HT1080 (cell line): ENCODE measurements around the gene PSMG4. TPM values are rescaled to one million over a fixed set of nuclear protein-coding genes. Genes with fewer than 3 reads are reported as not detected.

Experiments
- DNase-seq: peaks from one replicate; pipeline ENCODE4 v3.0.0-alpha.2; 2015; ENCODE audit warnings: low read depth
- total RNA-seq: library from RNA; depleted of rRNA; stranded (reverse); fragments of >200 nt; shearing (Covaris generic); gene quantifications from 2 replicates; pipeline ENCODE4 v1.2.3, GENCODE V29; 2014; rRNA removed

Gene PSMG4
- total RNA-seq, 1 experiment from 2014 or later: 63.9 TPM

DNA sequence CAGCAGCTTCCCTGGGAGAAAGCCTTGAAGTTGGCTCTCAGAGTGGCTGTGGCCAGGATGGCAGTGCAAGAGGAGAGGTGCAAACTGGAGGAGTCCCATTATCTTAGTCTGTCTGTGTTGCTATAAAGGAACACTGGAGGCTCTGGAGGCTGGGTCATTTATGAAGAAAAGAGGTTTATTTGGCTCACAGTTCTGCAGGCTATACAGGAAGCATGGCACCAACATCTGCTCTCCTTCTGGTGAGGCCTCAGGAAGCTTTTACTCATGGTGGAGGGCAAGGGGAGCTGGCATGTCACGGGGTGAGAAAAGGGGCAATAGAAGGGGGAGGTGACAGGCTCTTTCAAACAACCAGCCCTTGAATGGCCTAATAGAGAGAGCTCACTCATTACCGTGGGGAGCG is 47.1 kb downstream of the PSMG4 start:
- no peak for DNase-seq

DNA sequence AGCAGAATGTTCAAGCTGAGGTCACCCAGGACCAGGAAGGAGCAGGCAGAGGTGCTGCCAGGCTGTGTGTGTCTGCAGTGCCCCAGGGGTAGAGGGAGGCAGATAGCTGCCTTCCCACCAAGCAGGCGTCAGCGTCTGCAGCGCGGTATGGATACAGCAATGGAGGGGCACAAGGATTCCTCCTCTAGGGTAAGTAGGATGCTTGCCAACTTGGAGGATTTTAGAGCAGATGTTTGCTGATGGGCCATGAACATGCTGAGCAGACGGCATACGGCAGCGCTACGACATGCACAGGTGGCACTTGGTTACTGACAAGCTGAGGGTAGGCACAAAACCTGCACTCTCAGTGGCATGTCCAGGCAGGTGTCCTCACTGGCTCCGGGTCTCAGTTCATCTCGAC is 48.1 kb downstream of the PSMG4 start:
- DNase-seq: no peak

DNA sequence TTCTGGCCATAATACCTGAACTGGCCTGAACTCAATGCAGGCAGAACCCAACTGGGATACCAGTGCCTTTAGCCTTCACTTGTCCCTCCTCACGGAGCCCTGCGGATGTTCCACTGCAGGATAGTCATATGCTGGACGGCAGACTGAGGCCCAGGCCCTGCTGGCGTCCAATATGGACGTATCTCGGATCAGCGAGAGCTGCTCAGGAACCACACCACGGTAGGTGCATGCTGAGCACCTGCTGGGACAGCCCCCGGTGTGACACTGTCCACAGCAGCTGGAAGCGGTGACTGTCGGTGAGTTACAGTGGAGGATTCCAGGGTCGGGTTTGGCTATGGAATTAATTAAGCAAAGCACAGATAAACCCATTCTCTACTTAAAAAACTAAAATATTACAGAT is 48.7 kb downstream of the PSMG4 start:
- DNase-seq: no peak

DNA sequence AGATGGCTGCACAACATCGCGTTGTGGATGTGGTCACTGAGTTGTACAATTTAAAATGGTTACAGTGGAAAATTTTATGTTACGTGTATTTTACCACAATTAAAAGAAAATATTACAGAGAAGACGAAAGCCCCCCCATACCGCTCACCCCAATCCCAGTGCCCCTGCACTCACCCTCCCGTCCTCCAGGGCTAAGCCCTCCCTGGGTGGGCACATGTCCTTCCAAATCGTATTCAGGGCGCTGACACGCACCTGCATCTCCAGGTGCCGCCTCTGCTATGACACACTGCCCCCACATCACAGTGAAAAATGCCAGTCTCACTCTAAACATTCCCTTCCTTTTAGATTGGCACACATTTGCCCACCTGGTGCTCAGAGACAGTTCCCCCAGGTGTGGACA is 49.4 kb downstream of the PSMG4 start:
- DNase-seq: no peak

DNA sequence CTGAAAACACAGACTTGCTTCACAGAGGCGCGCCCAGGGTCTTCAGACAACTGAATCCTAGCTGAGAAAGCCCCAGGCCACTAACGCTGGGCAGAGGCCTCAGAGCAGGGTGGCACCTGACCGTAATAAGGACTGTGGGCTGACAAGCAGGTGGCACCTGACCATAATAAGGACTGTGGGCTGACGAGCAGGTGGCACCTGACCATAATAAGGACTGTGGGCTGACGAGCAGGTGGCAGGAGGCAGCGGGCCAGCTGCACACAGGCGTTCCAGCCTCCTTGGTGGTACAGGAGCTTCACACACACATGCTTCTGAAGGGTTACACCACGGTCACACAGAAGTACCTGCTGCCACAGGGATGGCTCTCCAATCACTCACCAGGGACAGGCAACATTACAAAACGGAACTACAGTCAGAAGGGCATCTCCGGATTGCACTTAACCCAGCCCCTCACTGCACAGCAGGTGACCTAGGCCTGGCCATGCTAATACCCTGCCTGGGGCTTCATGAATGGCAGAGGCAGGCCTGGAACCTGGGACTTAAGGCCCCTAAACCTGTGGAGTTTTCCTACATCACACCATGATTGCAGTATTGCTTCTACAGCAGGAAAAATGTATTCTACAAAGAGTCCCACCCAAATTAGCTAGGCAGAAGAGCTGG is 50.8 kb downstream of the PSMG4 start:
- DNase-seq: no peak

DNA sequence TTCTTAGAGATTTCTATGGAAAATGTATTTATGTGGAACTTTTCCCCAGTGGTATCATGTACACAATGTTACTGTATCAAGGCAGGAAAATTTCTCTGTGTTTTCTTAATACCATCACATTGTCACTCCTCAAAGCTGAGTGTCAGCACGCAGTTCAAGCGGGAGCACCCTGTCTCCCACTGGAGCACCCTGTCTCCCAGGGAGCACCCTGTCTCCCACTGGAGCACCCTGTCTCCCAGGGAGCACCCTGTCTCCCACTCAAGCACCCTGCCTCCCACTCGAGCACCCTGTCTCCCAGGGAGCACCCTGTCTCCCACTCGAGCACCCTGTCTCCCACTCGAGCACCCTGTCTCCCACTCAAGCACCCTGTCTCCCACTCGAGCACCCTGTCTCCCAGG is 51.3 kb downstream of the PSMG4 start:
- DNase-seq: no peak

DNA sequence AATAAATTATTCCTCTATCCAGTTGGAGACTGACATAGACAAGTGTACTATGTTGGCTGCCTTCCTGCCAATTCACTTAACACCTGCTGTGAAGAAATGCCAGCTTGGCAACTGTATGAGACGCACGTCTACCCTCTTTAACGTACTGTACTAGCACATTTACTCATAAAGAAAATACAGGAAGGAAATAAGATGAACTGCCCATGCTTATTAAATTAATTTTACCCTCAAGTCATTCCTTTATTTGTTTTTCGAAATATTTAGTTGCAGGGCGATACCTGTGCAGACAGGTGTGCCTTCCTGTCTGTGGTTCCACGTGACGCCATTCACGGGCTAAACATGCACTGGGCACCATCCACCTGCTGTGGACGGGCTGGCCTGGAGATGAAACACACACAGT is 52.0 kb downstream of the PSMG4 start:
- no peak for DNase-seq

DNA sequence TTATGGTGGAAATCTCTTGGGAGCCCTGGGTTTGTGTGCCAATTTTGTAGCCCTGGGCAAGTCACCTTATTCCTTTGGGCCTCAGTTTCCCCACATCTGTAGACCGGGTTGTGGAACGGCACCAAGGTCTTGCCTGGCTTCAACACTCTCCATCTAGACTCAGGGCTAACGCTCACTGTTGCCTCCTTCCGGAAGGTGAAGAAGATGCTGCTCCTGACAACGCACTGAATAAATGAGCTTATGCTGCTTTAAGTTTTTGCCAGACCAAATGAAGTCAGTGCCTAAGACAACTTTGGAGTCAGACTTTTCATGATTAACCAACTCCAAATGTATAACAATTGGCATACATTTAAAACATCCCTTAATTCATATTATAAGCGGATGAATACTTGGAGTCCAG is 53.1 kb downstream of the PSMG4 start:
- DNase-seq: no peak

DNA sequence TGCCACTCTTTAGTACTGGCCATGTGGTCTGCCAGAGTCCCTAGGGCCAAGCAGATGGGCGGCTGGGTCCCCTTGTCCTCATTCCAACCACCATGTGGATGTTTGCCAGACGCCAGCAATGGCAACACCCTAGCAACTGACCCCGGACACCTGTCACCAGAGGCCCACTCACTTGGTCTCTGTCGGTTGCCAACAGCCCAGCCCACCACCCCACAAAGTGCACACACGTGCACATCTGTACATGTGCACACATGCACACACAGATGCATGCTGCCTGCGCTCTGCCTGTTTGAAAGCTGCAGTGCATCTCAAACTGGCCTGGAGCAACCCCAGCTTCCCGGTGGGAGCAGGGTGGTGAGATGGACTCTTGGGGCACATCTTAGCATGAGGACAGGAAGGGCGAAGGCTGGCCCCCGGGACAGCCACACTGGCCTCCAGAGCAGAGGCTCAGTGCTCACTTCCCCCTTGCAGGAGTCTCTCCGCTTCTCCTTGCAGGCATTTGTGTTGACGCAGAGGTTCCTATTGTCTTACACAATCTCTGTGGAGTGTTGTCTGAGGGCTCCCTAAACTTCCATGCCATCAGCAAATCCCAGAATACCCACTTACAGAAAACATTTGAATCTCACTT is 54.0 kb downstream of the PSMG4 start:
- no peak for DNase-seq

DNA sequence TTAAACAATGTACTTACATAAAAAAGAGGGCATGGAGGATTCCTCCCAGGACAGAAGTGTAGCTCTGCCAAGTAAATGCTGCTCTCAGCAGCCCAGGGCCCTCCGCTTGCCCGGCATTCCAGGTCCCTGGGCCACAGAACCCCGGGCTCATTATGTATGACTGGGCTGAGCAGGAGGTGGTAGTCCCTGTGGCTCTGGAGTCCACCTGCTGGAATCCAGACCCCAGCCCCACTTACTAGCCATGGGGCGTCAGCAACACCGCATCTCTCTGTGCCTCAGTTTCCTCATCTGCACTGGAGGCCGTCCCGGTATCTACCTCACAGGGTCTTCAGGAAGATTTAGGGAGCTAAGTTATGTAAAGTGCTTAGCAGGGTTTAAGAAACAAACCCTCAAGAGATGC is 55.4 kb downstream of the PSMG4 start:
- no peak for DNase-seq

DNA sequence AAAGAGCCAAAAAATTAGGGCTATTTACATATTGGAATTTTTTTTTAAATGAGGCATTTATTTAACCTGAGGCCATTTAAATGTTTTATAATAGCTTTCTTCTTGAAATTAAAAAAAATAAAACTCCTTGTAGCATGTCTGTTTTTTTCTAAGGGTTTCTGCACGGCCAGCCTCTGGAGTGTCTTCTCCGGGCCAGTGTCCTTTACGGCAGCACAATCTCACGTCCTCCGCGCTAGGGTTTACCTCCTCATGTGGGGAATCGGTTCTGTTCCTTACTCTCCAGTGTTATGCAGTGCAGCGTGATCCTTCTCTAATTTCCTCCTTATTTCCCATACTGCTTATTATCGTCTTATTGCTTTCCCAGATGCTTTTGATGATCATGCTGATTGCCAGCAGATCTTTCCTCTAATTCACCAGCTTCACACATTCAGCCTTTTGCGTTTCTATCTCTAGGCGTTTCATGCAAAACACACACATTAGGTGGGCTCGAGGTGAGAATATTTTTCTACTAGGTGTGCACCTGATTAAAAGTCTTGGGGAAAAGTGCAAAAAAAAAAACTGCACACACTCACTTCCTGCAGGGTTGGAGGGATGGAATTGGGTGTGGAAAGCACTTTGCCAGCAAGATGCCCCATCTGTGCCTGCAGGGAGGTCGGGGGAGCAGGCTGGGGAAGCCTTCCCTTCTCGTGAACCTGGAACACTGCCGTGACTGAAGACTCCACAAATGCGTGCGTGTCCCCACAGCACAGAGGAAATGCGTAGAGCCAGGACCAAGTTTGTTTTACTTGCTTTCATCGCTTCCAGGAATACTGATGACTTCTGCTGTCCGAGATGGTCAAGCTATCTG is 56.1 kb downstream of the PSMG4 start:
- DNase-seq: no peak

DNA sequence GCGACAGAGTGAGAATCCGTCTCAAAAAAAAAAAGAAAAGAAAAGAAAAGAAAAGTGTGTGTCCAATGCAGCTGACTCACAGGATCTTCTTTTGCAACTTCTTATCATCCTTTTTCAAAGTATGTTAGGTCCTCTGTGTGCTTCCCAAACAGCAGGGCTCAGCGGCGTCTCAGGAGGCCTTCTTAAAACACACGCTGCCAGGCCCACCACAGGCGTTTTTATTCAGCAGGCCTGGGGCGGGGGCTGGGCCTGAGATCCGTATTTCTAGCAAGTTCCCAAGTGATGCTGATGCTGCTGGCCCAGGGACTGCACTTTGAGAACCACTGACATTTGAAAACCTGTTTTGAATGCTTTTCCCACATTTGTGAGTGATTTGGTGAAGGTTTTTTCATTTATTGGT is 57.1 kb downstream of the PSMG4 start:
- DNase-seq: no peak

DNA sequence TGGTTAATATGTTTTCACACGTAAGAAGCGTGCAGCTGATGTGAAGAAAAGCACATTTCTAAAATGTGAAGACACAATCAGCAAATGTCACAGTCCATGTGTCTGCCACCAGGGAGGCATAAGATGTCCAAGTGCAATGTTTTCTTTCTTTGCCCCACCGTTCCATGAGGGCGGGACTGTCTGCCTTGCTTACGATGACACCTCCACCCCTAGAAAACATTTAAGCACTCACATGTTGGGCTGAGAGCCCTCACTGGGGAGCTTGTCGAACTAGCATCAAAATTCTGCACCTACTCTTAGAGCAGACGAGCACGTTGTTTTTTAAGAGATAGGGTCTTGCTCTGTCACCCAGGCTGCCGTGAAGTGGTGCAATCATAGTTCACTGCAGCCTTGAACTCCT is 57.6 kb downstream of the PSMG4 start:
- no peak for DNase-seq

DNA sequence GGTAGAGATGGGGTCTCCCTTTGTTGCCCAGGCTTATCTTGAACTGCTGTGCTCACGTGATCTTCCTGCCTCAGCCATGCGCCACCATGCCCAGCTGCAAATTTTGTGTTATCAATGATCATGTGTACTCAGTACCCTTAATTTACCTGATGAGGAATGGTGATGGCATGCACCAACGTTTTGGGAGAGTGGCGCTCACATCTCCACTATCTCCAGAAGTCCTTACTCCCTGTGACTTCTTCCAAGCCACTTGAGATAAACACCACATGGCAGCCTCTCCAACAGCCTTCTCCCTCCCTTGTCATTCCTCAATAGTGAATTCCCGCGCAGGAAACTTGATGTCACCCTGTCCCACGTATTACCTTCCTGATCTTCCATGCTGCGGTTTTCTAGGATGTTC is 58.1 kb downstream of the PSMG4 start:
- DNase-seq: no peak

Other genes with a start within 250 kb of the PSMG4 start
- gene RIPK1, start 190.5 kb upstream of the PSMG4 start, total RNA-seq: 11.5 and 17.2 TPM in 2 replicates
- 4.6 and 8.0 TPM in 2 replicates for gene BPHL, start 140.2 kb upstream of the PSMG4 start, total RNA-seq
- 106 and 118 TPM in 2 replicates for gene TUBB2A, start 101.4 kb upstream of the PSMG4 start, total RNA-seq
- 0.10 TPM in 1 of 2 replicates, not detected in the other for gene TUBB2B, start 31.3 kb upstream of the PSMG4 start, total RNA-seq
- 3.3 and 3.9 TPM in 2 replicates for gene SLC22A23, start 198.1 kb downstream of the PSMG4 start, total RNA-seq